Measurements from ENCODE around the gene GAS6. TPM values are rescaled to one million over a fixed set of nuclear protein-coding genes. Genes with fewer than 3 reads are reported as not detected.

The GAS6 gene
- total and polyA plus RNA-seq, 11 donors = 96.7 to 438 (median 183) TPM

- H3K27ac ChIP-seq = peak overlapping the region in 2 of 12 donors; percentile 18 to 22
- H3K4me3 ChIP-seq = no peak overlapping the region
- H3K9me3 ChIP-seq = no peaks in the 10 kb centered on the region
- WGBS, 4 donors = 81 to 89% (median 86%) methylated on average over 18 of the region's 18 CpGs
- peaks cover 0 to 52% (median 32%) of the 10 kb centered on the region in 9 donors for H3K36me3 ChIP-seq
- H3K27me3 ChIP-seq = no peaks in the 10 kb centered on the region
- ATAC-seq = peak in 1 of 4 donors; percentile 9
- H3K4me1 ChIP-seq = peaks cover 7 to 92% (median 65%) of the 10 kb centered on the region in 12 donors
- TF ChIP-seq POLR2A (IDR thresholded peaks at IDR 0.05) = no peak
- TF ChIP-seq, protein P1, sequence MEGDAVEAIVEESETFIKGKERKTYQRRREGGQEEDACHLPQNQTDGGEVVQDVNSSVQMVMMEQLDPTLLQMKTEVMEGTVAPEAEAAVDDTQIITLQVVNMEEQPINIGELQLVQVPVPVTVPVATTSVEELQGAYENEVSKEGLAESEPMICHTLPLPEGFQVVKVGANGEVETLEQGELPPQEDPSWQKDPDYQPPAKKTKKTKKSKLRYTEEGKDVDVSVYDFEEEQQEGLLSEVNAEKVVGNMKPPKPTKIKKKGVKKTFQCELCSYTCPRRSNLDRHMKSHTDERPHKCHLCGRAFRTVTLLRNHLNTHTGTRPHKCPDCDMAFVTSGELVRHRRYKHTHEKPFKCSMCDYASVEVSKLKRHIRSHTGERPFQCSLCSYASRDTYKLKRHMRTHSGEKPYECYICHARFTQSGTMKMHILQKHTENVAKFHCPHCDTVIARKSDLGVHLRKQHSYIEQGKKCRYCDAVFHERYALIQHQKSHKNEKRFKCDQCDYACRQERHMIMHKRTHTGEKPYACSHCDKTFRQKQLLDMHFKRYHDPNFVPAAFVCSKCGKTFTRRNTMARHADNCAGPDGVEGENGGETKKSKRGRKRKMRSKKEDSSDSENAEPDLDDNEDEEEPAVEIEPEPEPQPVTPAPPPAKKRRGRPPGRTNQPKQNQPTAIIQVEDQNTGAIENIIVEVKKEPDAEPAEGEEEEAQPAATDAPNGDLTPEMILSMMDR (IDR thresholded peaks at IDR 0.05) = no peak
- intact Hi-C loops (cut with DNase I) = no loop called here
- peak in 2 of 5 donors; percentile 12 to 34 for DNase-seq
Observed at GRCh38 chr13:113848431-113849260, 15.2 kb downstream of the GAS6 start.

- H3K27ac ChIP-seq = peak overlapping the region in 1 of 12 donors; percentile 0
- peaks cover 8 to 92% (median 64%) of the 10 kb centered on the region in 12 donors for H3K4me1 ChIP-seq
- intact Hi-C loops (cut with DNase I) = no loop called here
- no peak for ATAC-seq
- H3K36me3 ChIP-seq = peaks cover 0 to 57% (median 34%) of the 10 kb centered on the region in 9 donors
- no peak overlapping the region for H3K4me3 ChIP-seq
- peak in 1 of 5 donors; percentile 17 for DNase-seq
- H3K27me3 ChIP-seq = no peaks in the 10 kb centered on the region
- H3K9me3 ChIP-seq = no peaks in the 10 kb centered on the region
- TF ChIP-seq, protein P1 (IDR thresholded peaks at IDR 0.05) = no peak
- TF ChIP-seq POLR2A (IDR thresholded peaks at IDR 0.05) = no peak
- WGBS, 4 donors = 61 to 71% (median 68%) methylated on average over 8 of the region's 8 CpGs
Observed at GRCh38 chr13:113848020-113848419, 15.9 kb downstream of the GAS6 start.

DNA sequence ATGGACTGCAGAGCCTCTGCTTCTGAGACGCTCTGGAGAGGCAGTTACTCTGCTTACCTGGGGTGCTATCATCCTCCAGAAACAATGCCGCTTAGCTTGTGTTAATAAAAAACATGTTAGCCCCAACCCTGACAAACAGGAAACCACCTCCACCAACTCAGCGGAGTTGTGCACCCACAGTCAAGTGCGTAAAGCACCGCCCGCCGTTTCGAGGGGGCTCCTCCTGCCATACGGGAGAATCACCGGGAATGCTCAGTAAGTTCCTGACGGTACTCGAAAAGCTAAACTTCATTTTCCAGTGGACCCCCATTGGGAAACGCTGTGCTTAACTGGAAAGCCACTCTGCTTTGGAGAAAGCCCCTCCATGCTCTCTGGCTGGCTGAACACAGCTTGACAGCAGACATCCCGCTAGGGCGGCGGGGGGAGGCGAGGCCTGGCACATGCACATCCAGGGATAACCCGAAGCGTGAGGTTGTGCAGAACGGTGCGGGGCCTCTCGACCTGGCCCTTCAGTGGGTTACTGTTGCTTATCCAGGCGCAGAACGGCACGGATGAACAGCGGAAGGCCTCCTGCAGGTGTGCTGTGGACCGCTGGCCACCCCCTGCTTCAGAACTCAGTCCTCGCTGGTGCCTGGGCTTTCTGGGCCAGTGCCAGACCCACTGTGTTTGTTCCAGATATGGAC, 17.1 kb downstream of the GAS6 start:
- DNase-seq = peak in 2 of 5 donors; percentile 18 to 61
- intact Hi-C loops (cut with DNase I) = no loop called here
- no peak overlapping the region for H3K4me3 ChIP-seq
- no peak overlapping the region for H3K27ac ChIP-seq
- no peak for ATAC-seq
- WGBS, 4 donors = 74 to 83% (median 77%) methylated on average over 17 to 28 of the region's 28 CpGs
- peaks cover 0 to 55% (median 34%) of the 10 kb centered on the region in 9 donors for H3K36me3 ChIP-seq
- H3K4me1 ChIP-seq = peaks cover 3 to 91% (median 60%) of the 10 kb centered on the region in 12 donors
- TF ChIP-seq, protein P1 (IDR thresholded peaks at IDR 0.05) = no peak
- TF ChIP-seq POLR2A (IDR thresholded peaks at IDR 0.05) = no peak
- no peaks in the 10 kb centered on the region for H3K9me3 ChIP-seq
- no peaks in the 10 kb centered on the region for H3K27me3 ChIP-seq
